Tibial artery (tissue), 4 donors: ENCODE measurements around the gene ASAP2.

Experiments used
- DNase-seq, 2 donors: peaks; one replicate each; pipeline ENCODE4 v3.0.0-alpha.2; 2019
- H3K27ac ChIP-seq, 2 donors: fragments of 200-600 bp; sonication (generic) in 1 of 2; 1 replicate in 1 of 2; 2 replicates in 1 of 2; pipeline ENCODE4 v1.5.1; 2018 to 2019; ENCODE audit warnings: mild to moderate bottlenecking in 1 of 2
- H3K27me3 ChIP-seq, 2 donors: fragments of 200-600 bp; sonication (generic) in 1 of 2; one replicate each; pipeline versions ENCODE4 v1.5.1 to v1.6.0; 2016 to 2019
- H3K36me3 ChIP-seq, 3 donors: fragments of 200-600 bp; sonication (generic) in 2 of 3; one replicate each; pipeline ENCODE4 v1.5.1; 2016 to 2019; ENCODE audit warnings: mild to moderate bottlenecking in 2 of 3
- H3K4me1 ChIP-seq, 4 donors: fragments of 200-600 bp; sonication (generic) in 2 of 4; 1 replicate in 3 of 4; 2 replicates in 1 of 4; pipeline ENCODE4 v1.5.1; 2016 to 2019
- H3K4me3 ChIP-seq, 2 donors: fragments of 200-600 bp; sonication (generic) in 1 of 2; 1 replicate in 1 of 2; 2 replicates in 1 of 2; pipeline ENCODE4 v1.5.1; 2018 to 2019; ENCODE audit warnings: mild to moderate bottlenecking in 2 of 2
- H3K9me3 ChIP-seq, 3 donors: fragments of 200-600 bp; sonication (generic) in 1 of 3; one replicate each; pipeline ENCODE4 v1.5.1; 2016 to 2019
- intact Hi-C: fragments of 100-400 bp; cut with DNase I; formaldehyde crosslinking; loops from one replicate; pipeline ENCODE4 v1.15.0; 2023; ENCODE audit warnings: low total_unique reads
- TF ChIP-seq, protein P1 (sequence below), 2 experiments: fragments of 200-600 bp in 1 of 2; fragments of 450-650 bp in 1 of 2; IDR thresholded peaks; one replicate each; pipeline ENCODE4 v1.5.1; 2017 to 2019; ENCODE audit warnings: antibody characterized with exemption in 2 of 2, mild to moderate bottlenecking in 1 of 2, moderate library complexity in 1 of 2

ASAP2 gene

DNA sequence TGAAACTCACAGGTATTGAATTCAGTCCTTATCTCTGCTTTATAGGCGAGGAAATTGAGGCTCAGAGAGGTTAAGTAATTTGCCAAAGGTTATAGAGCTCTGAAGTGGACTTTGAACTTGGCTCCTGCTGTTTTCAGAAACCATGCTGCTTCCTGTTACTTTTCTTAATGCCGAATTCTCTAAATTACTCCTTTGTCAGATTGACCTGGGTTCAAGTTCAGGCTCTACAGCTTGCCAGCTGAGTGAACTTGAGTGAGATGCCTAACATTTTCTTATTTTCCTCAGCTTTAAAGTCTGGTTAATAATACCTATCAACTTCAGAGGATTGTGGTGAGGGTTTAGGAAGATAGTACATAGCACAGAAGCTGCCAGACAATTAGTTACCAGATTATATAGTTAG is 3.4 kb downstream of the ASAP2 start:
- no peak for DNase-seq
- Histone ChIP-seq H3K27me3 (no peaks in the 10 kb centered on the region), H3K9me3 (no peaks in the 10 kb centered on the region), H3K4me3 (no peak overlapping the region), H3K4me1 (peaks cover 0 to 75% (median 39%) of the 10 kb centered on the region in 4 donors), H3K36me3 (no peaks in the 10 kb centered on the region), H3K27ac (peak overlapping the region; percentile 77 to 91)
- intact Hi-C loops, result no loop called here
- TF ChIP-seq, protein P1, sequence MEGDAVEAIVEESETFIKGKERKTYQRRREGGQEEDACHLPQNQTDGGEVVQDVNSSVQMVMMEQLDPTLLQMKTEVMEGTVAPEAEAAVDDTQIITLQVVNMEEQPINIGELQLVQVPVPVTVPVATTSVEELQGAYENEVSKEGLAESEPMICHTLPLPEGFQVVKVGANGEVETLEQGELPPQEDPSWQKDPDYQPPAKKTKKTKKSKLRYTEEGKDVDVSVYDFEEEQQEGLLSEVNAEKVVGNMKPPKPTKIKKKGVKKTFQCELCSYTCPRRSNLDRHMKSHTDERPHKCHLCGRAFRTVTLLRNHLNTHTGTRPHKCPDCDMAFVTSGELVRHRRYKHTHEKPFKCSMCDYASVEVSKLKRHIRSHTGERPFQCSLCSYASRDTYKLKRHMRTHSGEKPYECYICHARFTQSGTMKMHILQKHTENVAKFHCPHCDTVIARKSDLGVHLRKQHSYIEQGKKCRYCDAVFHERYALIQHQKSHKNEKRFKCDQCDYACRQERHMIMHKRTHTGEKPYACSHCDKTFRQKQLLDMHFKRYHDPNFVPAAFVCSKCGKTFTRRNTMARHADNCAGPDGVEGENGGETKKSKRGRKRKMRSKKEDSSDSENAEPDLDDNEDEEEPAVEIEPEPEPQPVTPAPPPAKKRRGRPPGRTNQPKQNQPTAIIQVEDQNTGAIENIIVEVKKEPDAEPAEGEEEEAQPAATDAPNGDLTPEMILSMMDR (IDR thresholded peaks at IDR 0.05), result no peak

DNA sequence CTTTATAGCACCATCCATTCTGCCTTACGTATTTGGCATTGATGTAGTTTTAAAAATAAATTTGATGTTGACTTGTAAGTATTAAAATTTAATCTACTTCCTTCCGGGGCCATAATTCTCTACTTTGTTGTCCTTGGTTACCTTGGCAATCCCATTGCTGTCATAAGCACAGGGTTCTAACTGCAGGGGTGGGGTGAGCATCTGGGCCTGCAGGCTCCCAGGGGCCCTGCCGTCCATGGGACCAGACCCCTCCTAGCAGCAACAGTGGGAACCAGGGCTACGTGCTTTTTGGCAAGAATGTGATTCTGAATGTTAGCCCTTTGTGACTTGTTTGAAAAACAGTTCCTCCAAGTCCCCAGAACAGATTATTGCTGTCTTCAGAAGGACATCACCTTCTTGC is 4.9 kb downstream of the ASAP2 start:
- intact Hi-C loops, result no loop called here
- peak overlapping the region; percentile 77 to 91 for H3K27ac ChIP-seq

DNA sequence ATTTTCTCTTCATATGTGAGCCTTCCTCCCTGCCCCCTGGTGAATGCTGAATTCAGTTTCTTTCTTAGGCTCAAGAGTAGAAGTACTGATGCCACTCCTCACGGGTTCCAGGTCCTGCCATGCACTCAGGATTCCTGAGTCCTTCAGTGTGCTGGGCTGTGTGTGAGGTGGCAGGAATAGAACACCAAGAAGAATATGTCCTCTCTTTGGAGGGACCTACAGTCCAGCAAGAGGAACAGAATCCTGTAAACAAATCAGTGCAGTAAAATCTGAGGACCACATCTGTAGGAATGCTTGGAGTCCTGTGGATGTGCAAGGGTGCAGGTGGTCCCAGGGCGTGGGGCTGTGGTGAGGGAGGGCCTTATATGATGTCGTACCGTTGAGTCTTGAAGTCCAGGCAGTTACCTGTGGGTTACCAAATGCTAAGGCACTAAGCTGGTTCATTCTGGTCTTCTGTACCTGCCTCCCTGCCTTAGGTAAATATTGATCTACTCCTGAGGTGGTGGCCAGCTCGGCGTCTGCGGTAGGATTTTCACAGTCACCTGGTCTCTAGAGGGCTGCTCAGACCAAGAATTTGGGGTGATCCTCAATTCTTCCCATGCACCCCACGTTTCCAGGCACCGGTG is 5.5 kb downstream of the ASAP2 start:
- DNase-seq, result no peak
- H3K27ac ChIP-seq, result peak overlapping the region; percentile 77 to 91
- TF ChIP-seq, protein P1 (IDR thresholded peaks at IDR 0.05), result no peak
- H3K27me3 ChIP-seq, result no peaks in the 10 kb centered on the region
- no peaks in the 10 kb centered on the region for H3K9me3 ChIP-seq
- H3K4me1 ChIP-seq, result peaks cover 0 to 83% (median 44%) of the 10 kb centered on the region in 4 donors
- peak overlapping the region in 1 of 2 donors; percentile 32 for H3K4me3 ChIP-seq
- intact Hi-C loops, result no loop called here
- H3K36me3 ChIP-seq, result no peaks in the 10 kb centered on the region

More for the DNA sequence above, 4.9 kb downstream of the ASAP2 start:
- Histone ChIP-seq H3K9me3 (no peaks in the 10 kb centered on the region), H3K27me3 (no peaks in the 10 kb centered on the region), H3K36me3 (no peaks in the 10 kb centered on the region), H3K4me3 (no peak overlapping the region), H3K4me1 (peaks cover 0 to 77% (median 40%) of the 10 kb centered on the region in 4 donors)
- no peak for DNase-seq
- TF ChIP-seq, protein P1 (IDR thresholded peaks at IDR 0.05), result no peak

DNA sequence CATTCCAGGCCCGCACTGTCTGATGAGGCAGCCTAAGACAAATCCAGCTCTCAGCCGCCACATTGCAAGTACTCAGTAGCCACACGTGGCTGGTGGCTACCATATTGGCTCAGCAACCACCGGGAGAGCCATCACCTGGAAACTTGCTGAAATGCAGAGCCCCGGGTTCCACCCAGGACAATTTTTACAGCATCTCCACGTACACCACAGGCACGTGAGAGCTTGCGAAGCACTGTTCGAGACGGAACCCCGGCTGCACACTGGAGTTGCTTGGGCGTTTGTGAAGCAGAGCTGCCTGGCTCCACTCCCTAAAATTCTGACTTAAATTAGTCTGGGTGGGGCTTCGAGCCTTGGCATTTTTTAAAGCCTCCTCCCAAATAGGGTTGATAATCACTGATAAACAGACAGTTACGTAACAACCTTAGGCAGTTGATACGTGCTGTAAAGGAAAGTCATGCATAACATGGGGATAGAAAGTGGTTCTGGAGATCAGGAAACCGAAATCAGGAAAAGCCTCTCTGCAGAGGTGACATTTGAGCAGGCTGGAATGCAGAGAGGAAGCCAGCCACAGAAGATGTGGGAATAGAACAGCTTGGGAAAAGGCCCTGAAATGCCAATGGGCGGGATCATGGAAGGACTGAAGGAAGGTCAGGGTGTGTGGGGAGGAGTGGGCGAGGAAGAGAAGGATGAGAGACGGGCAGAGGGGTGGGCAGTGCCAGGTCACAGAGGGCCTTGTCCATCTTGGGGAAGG is 6.2 kb downstream of the ASAP2 start:
- Histone ChIP-seq H3K27ac (peak overlapping the region; percentile 77 to 91), H3K4me3 (peak overlapping the region; percentile 11 to 32), H3K4me1 (peaks cover 0 to 91% (median 47%) of the 10 kb centered on the region in 4 donors)

DNA sequence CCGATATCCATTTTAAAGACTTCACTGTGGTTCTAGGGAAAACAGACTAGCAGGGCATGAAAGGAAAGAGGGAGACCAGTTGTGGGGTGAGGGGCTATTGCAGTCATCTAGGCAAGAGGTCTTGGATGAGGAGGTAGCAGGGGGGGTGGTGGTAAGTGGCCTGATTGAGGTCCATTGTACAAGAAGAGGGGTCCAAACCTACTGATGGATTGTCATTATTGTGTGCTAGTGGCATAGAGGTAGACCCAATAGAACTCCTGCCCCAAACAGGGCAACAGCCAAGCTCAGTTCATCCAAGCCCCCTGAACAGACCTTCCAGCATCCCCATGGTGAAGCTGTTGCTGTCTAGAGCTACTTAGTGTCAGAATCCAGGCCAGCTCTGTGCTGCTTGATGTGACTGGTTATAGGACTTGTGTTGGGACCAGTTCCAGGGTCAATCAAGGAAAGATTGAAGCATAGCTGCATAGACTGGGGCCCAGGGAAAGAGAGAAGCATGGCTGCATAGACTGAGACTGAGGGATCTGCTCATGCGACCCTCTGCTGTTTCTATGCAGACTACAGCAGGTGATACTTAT is 7.0 kb downstream of the ASAP2 start:
- Histone ChIP-seq H3K27me3 (no peaks in the 10 kb centered on the region), H3K9me3 (no peaks in the 10 kb centered on the region), H3K27ac (peak overlapping the region; percentile 77 to 91), H3K4me1 (peaks cover 0 to 91% (median 48%) of the 10 kb centered on the region in 4 donors), H3K4me3 (no peak overlapping the region), H3K36me3 (no peaks in the 10 kb centered on the region)
- intact Hi-C loops, result no loop called here
- TF ChIP-seq, protein P1 (IDR thresholded peaks at IDR 0.05), result no peak
- DNase-seq, result no peak

More for the DNA sequence above, 6.2 kb downstream of the ASAP2 start:
- H3K27me3 ChIP-seq, result no peaks in the 10 kb centered on the region
- no peaks in the 10 kb centered on the region for H3K9me3 ChIP-seq
- no peaks in the 10 kb centered on the region for H3K36me3 ChIP-seq
- no peak for DNase-seq
- TF ChIP-seq, protein P1 (IDR thresholded peaks at IDR 0.05), result no peak
- intact Hi-C loops, result no loop called here
